Neural progenitor cell (in vitro differentiated cells): ENCODE data around the gene TPI1.

Experiments used
- CTCF ChIP-seq: fragments of 200-600 bp; sonication (generic); IDR thresholded peaks from 2 replicates; pipeline ENCODE4 v1.5.1; 2017; ENCODE audit warnings: antibody characterized with exemption, mild to moderate bottlenecking
- EZH2 ChIP-seq: fragments of 200-600 bp; sonication (generic); IDR thresholded peaks from 2 replicates; pipeline ENCODE4 v1.6.1; 2017; ENCODE audit warnings: antibody characterized with exemption, mild to moderate bottlenecking, moderate library complexity
- EZH2phosphoT487 ChIP-seq: fragments of 200-600 bp; sonication (generic); IDR thresholded peaks from 2 replicates; pipeline ENCODE4 v1.6.1; 2017; ENCODE audit warnings: antibody characterized with exemption

- TF ChIP-seq CTCF (no peak), EZH2phosphoT487 (no peak), EZH2 (no peak)
Measured at GRCh38 chr12:6821591-6822425, 45.5 kb upstream of the TPI1 start, which contains the start of gene GPR162.
